MM.1S (cell line): ENCODE results near the gene PRPSAP2.

ENCODE experiments used
- CTCF ChIP-seq: fragments of 300-600 bp; sonication (generic); IDR thresholded peaks from 2 replicates; pipeline ENCODE4 v1.5.1; 2016; ENCODE audit warnings: antibody characterized with exemption, low read length, mixed read lengths
- EZH2 ChIP-seq: fragments of 300-600 bp; sonication (generic); optimal IDR thresholded peaks from 2 replicates; pipeline ENCODE3; 2017; ENCODE audit warnings: low read depth, mild to moderate bottlenecking, antibody characterized with exemption, low read length, mixed read lengths
- EZH2phosphoT487 ChIP-seq: fragments of 300-600 bp; sonication (generic); IDR thresholded peaks from 2 replicates; pipeline ENCODE4 v1.6.1; 2018; ENCODE audit warnings: antibody characterized with exemption, low read length

GRCh38 chr17:18967916-18968315 lies 110.0 kb downstream of the PRPSAP2 start:
- no peak for TF ChIP-seq CTCF
- no peak for TF ChIP-seq EZH2phosphoT487
- TF ChIP-seq EZH2: no peak
